ENCODE data around the gene MPST. TPM values are rescaled to one million over a fixed set of nuclear protein-coding genes. Genes with fewer than 3 reads are reported as not detected.

MPST gene
- polyA plus RNA-seq, 1 donor from 2014 or later = 56.0 TPM

DNA sequence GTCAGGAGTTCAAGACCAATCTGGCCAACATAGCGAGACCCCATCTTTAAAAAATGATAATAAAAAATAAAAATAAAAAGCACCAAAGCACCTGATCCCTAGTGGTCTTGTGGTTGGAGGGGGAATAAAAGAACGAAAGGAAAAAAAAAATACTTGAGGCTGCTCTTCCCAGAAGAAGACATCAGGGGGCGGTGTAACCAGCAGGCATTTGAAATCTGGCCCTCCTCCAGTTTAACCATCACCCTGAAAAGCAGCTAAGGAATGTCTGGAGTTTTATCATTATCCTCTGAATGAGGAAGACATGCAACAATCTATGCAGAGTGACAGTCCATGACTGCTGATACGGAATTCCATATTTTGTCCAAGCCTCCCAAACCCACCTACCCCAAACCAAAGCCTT, 26.4 kb downstream of the MPST start:
- Histone ChIP-seq H3K4me3 (ENCODE audit: low read length) (no peak overlapping the region), H3K9ac (ENCODE audit: low read length) (no peak overlapping the region), H4K20me1 (ENCODE audit: insufficient read depth) (no peaks in the 10 kb centered on the region), H3K27ac (ENCODE audit: low read length) (no peak overlapping the region), H3K79me2 (replicated peaks; ENCODE audit: insufficient read depth, low read length) (no peaks in the 10 kb centered on the region), H2AFZ (ENCODE audit: low read depth, low read length) (no peak overlapping the region), H3K4me2 (ENCODE audit: low read length) (no peak overlapping the region), H3K9me2 (ENCODE audit: insufficient read depth, low read length) (no peaks in the 10 kb centered on the region), H3K36me3 (ENCODE audit: insufficient read depth, low read length) (no peaks in the 10 kb centered on the region), H3K27me3 (ENCODE audit: insufficient read depth, low read depth, low read length) (no peaks in the 10 kb centered on the region), H3F3A (ENCODE audit: insufficient read depth, low read length, poor library complexity, severe bottlenecking) (no peaks in the 10 kb centered on the region), H3K9me3 (ENCODE audit: low read length) (no peaks in the 10 kb centered on the region)
- TF ChIP-seq MXI1 (conservative IDR thresholded peaks at IDR 0.05; ENCODE audit: poor library complexity, severe bottlenecking) = no peak
- TF ChIP-seq, protein P1, sequence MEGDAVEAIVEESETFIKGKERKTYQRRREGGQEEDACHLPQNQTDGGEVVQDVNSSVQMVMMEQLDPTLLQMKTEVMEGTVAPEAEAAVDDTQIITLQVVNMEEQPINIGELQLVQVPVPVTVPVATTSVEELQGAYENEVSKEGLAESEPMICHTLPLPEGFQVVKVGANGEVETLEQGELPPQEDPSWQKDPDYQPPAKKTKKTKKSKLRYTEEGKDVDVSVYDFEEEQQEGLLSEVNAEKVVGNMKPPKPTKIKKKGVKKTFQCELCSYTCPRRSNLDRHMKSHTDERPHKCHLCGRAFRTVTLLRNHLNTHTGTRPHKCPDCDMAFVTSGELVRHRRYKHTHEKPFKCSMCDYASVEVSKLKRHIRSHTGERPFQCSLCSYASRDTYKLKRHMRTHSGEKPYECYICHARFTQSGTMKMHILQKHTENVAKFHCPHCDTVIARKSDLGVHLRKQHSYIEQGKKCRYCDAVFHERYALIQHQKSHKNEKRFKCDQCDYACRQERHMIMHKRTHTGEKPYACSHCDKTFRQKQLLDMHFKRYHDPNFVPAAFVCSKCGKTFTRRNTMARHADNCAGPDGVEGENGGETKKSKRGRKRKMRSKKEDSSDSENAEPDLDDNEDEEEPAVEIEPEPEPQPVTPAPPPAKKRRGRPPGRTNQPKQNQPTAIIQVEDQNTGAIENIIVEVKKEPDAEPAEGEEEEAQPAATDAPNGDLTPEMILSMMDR (IDR thresholded peaks at IDR 0.05; ENCODE audit: poor library complexity, severe bottlenecking) = peak; percentile 41

- H2AFZ ChIP-seq (ENCODE audit: low read depth, low read length) = no peak overlapping the region
- no peak overlapping the region for H3K9ac ChIP-seq (ENCODE audit: low read length)
- no peak overlapping the region for H3K27ac ChIP-seq (ENCODE audit: low read length)
- H3K27me3 ChIP-seq (ENCODE audit: insufficient read depth, low read depth, low read length) = no peaks in the 10 kb centered on the region
- TF ChIP-seq, protein P1 (IDR thresholded peaks at IDR 0.05; ENCODE audit: poor library complexity, severe bottlenecking) = no peak
- TF ChIP-seq RAD21 (conservative IDR thresholded peaks at IDR 0.05) (no peak), EZH2 (IDR thresholded peaks at IDR 0.05; ENCODE audit: borderline replicate concordance, insufficient read depth, low read length, poor library complexity, severe bottlenecking) (no peak), SMC3 (conservative IDR thresholded peaks at IDR 0.05; ENCODE audit: poor library complexity) (no peak)
- H3K4me2 ChIP-seq (ENCODE audit: low read length) = no peak overlapping the region
- H3K36me3 ChIP-seq (ENCODE audit: insufficient read depth, low read length) = no peaks in the 10 kb centered on the region
- H4K20me1 ChIP-seq (ENCODE audit: insufficient read depth) = no peaks in the 10 kb centered on the region
- no peaks in the 10 kb centered on the region for H3K9me3 ChIP-seq (ENCODE audit: low read length)
- no peaks in the 10 kb centered on the region for H3K9me2 ChIP-seq (ENCODE audit: insufficient read depth, low read length)
- H3K79me2 ChIP-seq (replicated peaks; ENCODE audit: insufficient read depth, low read length) = no peaks in the 10 kb centered on the region
- no peak overlapping the region for H3K4me3 ChIP-seq (ENCODE audit: low read length)
- H3F3A ChIP-seq (ENCODE audit: insufficient read depth, low read length, poor library complexity, severe bottlenecking) = no peaks in the 10 kb centered on the region
Observed at GRCh38 chr22:37046589-37046988, 27.0 kb downstream of the MPST start.

- H3K9me3 ChIP-seq (ENCODE audit: low read length) = no peaks in the 10 kb centered on the region
- no peak overlapping the region for H3K27ac ChIP-seq (ENCODE audit: low read length)
- no peaks in the 10 kb centered on the region for H3K9me2 ChIP-seq (ENCODE audit: insufficient read depth, low read length)
- H3K4me3 ChIP-seq (ENCODE audit: low read length) = no peak overlapping the region
- no peak for TF ChIP-seq TAF1 (IDR thresholded peaks at IDR 0.05; ENCODE audit: low read depth)
- H3K4me2 ChIP-seq (ENCODE audit: low read length) = no peak overlapping the region
- no peaks in the 10 kb centered on the region for H3K79me2 ChIP-seq (replicated peaks; ENCODE audit: insufficient read depth, low read length)
- no peaks in the 10 kb centered on the region for H3K36me3 ChIP-seq (ENCODE audit: insufficient read depth, low read length)
- H2AFZ ChIP-seq (ENCODE audit: low read depth, low read length) = no peak overlapping the region
- no peaks in the 10 kb centered on the region for H4K20me1 ChIP-seq (ENCODE audit: insufficient read depth)
- H3F3A ChIP-seq (ENCODE audit: insufficient read depth, low read length, poor library complexity, severe bottlenecking) = no peaks in the 10 kb centered on the region
- H3K9ac ChIP-seq (ENCODE audit: low read length) = no peak overlapping the region
- no peaks in the 10 kb centered on the region for H3K27me3 ChIP-seq (ENCODE audit: insufficient read depth, low read depth, low read length)
Observed at GRCh38 chr22:37047006-37047405, 27.5 kb downstream of the MPST start.
